ENCODE data around the gene SGMS1.

SGMS1 gene

GRCh38 chr10:50286517-50286916, 337.2 kb downstream of the SGMS1 start:
- TF ChIP-seq CTCF (IDR thresholded peaks at IDR 0.05; ENCODE audit: low read depth, low read length), result no peak
- H3K4me3 ChIP-seq (replicated peaks in 1 of 2; ENCODE audit: low read depth in 2 of 2, low read length in 2 of 2), result no peak overlapping the region
- DNase-seq (ENCODE audit: low read depth in 2 of 2), result peak; percentile 36 to 79

GRCh38 chr10:50281967-50282522, 341.7 kb downstream of the SGMS1 start:
- DNase-seq (ENCODE audit: low read depth in 2 of 2), result no peak
- H3K4me3 ChIP-seq (replicated peaks in 1 of 2; ENCODE audit: low read depth in 2 of 2, low read length in 2 of 2), result no peak overlapping the region
- TF ChIP-seq CTCF (IDR thresholded peaks at IDR 0.05; ENCODE audit: low read depth, low read length), result no peak

GRCh38 chr10:50281210-50281966, 342.4 kb downstream of the SGMS1 start:
- TF ChIP-seq CTCF (IDR thresholded peaks at IDR 0.05; ENCODE audit: low read depth, low read length), result no peak
- DNase-seq (ENCODE audit: low read depth in 2 of 2), result no peak
- H3K4me3 ChIP-seq (replicated peaks in 1 of 2; ENCODE audit: low read depth in 2 of 2, low read length in 2 of 2), result no peak overlapping the region

- no peak for TF ChIP-seq CTCF (IDR thresholded peaks at IDR 0.05; ENCODE audit: low read depth, low read length)
- no peak overlapping the region for H3K4me3 ChIP-seq (replicated peaks in 1 of 2; ENCODE audit: low read depth in 2 of 2, low read length in 2 of 2)
- no peak for DNase-seq (ENCODE audit: low read depth in 2 of 2)
Measured at GRCh38 chr10:50280049-50280841, 343.5 kb downstream of the SGMS1 start.

GRCh38 chr10:50279489-50279888, 344.3 kb downstream of the SGMS1 start:
- no peak overlapping the region for H3K4me3 ChIP-seq (replicated peaks in 1 of 2; ENCODE audit: low read depth in 2 of 2, low read length in 2 of 2)
- TF ChIP-seq CTCF (IDR thresholded peaks at IDR 0.05; ENCODE audit: low read depth, low read length), result no peak
- DNase-seq (ENCODE audit: low read depth in 2 of 2), result no peak

GRCh38 chr10:50275650-50276235, 348.0 kb downstream of the SGMS1 start:
- H3K4me3 ChIP-seq (replicated peaks in 1 of 2; ENCODE audit: low read depth in 2 of 2, low read length in 2 of 2), result no peak overlapping the region
- peak; percentile 24 to 47 for DNase-seq (ENCODE audit: low read depth in 2 of 2)
- TF ChIP-seq CTCF (IDR thresholded peaks at IDR 0.05; ENCODE audit: low read depth, low read length), result peak; percentile 67
